WTC11 (cell line): ENCODE results near the gene BNC1.

ENCODE experiments used
- ATF1 ChIP-seq: sonication (generic); formaldehyde crosslinking; IDR thresholded peaks from 2 replicates; pipeline ENCODE4 v1.8.1; 2023; ENCODE audit warnings: mild to moderate bottlenecking, moderate library complexity, missing genetic modification reagents
- CBFB ChIP-seq: sonication (generic); formaldehyde crosslinking; IDR thresholded peaks from 2 replicates; pipeline ENCODE4 v1.8.1; 2022; ENCODE audit warnings: mild to moderate bottlenecking, low read depth, missing genetic modification reagents
- CREB1 ChIP-seq: sonication (generic); formaldehyde crosslinking; IDR thresholded peaks from 2 replicates; pipeline ENCODE4 v1.8.0; 2023; ENCODE audit warnings: mild to moderate bottlenecking, missing genetic modification reagents
- ESRRA ChIP-seq: sonication (generic); formaldehyde crosslinking; IDR thresholded peaks from 2 replicates; pipeline ENCODE4 v1.8.1; 2022; ENCODE audit warnings: mild to moderate bottlenecking, missing genetic modification reagents, borderline replicate concordance
- JUN ChIP-seq: sonication (generic); formaldehyde crosslinking; IDR thresholded peaks from 2 replicates; pipeline ENCODE4 v1.8.0; 2023; ENCODE audit warnings: mild to moderate bottlenecking, missing genetic modification reagents
- MXD4 ChIP-seq: fragments of 250-450 bp; sonication (Bioruptor Pico); IDR thresholded peaks from 2 replicates; pipeline ENCODE4 v1.8.0; 2021; ENCODE audit warnings: mild to moderate bottlenecking, moderate library complexity, borderline replicate concordance
- NFYB ChIP-seq: sonication (generic); formaldehyde crosslinking; conservative IDR thresholded peaks from 2 replicates; pipeline ENCODE4 v1.8.0; 2022; ENCODE audit warnings: low read depth, missing genetic modification reagents
- SMAD3 ChIP-seq: sonication (generic); formaldehyde crosslinking; IDR thresholded peaks from 2 replicates; pipeline ENCODE4 v1.8.0; 2022; ENCODE audit warnings: missing genetic modification reagents, mild to moderate bottlenecking, borderline replicate concordance
- TCF7 ChIP-seq: sonication (generic); formaldehyde crosslinking; IDR thresholded peaks from 2 replicates; pipeline ENCODE4 v1.8.0; 2022; ENCODE audit warnings: mild to moderate bottlenecking, low read depth, missing genetic modification reagents, moderate library complexity
- TF ChIP-seq, protein P1 (sequence below): fragments of 200-600 bp; IDR thresholded peaks from 2 replicates; pipeline ENCODE4 v1.8.0; 2022; ENCODE audit warnings: antibody characterized with exemption
- TF ChIP-seq, protein P2 (sequence below): sonication (generic); formaldehyde crosslinking; IDR thresholded peaks from 2 replicates; pipeline ENCODE4 v1.8.0; 2022; ENCODE audit warnings: mild to moderate bottlenecking, missing genetic modification reagents
- TF ChIP-seq, protein P3 (sequence below): sonication (generic); formaldehyde crosslinking; IDR thresholded peaks from 2 replicates; pipeline ENCODE4 v1.8.1; 2023; ENCODE audit warnings: mild to moderate bottlenecking, missing genetic modification reagents, moderate library complexity
- TF ChIP-seq, protein P4 (sequence below): sonication (generic); formaldehyde crosslinking; IDR thresholded peaks from 2 replicates; pipeline ENCODE4 v1.8.1; 2023; ENCODE audit warnings: mild to moderate bottlenecking, moderate library complexity, missing genetic modification reagents

DNA sequence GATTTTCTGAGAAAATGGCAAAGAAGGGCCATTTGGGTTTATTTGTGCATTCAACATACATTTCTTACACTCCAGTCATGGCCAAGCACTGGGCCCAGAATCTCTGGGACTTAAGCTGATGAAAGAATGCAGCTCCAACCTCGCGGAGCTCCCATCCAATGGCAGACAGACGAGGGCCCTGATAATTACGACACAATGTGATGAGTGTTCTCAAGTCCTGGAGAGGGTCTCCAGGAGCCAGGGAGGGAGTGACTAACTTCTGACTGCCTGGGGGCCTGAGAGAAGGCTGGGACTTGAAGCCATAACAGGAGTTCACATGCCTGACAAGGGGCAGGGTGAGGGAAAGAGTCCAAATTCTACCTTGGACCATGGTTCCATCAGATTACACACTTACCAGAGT, 42.6 kb upstream of the BNC1 start:
- TF ChIP-seq JUN (no peak), CREB1 (no peak), SMAD3 (CRISPR knock-in tag) (no peak), CBFB (CRISPR knock-in tag) (no peak), ATF1 (CRISPR knock-in tag) (no peak), MXD4 (CRISPR knock-in tag) (no peak), ESRRA (CRISPR knock-in tag) (no peak), NFYB (CRISPR knock-in tag) (no peak), TCF7 (CRISPR knock-in tag) (no peak)
- TF ChIP-seq, protein P1, sequence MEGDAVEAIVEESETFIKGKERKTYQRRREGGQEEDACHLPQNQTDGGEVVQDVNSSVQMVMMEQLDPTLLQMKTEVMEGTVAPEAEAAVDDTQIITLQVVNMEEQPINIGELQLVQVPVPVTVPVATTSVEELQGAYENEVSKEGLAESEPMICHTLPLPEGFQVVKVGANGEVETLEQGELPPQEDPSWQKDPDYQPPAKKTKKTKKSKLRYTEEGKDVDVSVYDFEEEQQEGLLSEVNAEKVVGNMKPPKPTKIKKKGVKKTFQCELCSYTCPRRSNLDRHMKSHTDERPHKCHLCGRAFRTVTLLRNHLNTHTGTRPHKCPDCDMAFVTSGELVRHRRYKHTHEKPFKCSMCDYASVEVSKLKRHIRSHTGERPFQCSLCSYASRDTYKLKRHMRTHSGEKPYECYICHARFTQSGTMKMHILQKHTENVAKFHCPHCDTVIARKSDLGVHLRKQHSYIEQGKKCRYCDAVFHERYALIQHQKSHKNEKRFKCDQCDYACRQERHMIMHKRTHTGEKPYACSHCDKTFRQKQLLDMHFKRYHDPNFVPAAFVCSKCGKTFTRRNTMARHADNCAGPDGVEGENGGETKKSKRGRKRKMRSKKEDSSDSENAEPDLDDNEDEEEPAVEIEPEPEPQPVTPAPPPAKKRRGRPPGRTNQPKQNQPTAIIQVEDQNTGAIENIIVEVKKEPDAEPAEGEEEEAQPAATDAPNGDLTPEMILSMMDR: no peak
- TF ChIP-seq, protein P2, sequence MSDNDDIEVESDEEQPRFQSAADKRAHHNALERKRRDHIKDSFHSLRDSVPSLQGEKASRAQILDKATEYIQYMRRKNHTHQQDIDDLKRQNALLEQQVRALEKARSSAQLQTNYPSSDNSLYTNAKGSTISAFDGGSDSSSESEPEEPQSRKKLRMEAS (CRISPR knock-in tag): no peak
- TF ChIP-seq, protein P3, sequence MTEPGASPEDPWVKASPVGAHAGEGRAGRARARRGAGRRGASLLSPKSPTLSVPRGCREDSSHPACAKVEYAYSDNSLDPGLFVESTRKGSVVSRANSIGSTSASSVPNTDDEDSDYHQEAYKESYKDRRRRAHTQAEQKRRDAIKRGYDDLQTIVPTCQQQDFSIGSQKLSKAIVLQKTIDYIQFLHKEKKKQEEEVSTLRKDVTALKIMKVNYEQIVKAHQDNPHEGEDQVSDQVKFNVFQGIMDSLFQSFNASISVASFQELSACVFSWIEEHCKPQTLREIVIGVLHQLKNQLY: no peak
- TF ChIP-seq, protein P4, sequence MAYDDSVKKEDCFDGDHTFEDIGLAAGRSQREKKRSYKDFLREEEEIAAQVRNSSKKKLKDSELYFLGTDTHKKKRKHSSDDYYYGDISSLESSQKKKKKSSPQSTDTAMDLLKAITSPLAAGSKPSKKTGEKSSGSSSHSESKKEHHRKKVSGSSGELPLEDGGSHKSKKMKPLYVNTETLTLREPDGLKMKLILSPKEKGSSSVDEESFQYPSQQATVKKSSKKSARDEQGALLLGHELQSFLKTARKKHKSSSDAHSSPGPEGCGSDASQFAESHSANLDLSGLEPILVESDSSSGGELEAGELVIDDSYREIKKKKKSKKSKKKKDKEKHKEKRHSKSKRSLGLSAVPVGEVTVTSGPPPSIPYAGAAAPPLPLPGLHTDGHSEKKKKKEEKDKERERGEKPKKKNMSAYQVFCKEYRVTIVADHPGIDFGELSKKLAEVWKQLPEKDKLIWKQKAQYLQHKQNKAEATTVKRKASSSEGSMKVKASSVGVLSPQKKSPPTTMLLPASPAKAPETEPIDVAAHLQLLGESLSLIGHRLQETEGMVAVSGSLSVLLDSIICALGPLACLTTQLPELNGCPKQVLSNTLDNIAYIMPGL (CRISPR knock-in tag): no peak
